Spleen (tissue), 11 donors: Measurements from ENCODE around the gene MASP1. TPM values are rescaled to one million over a fixed set of nuclear protein-coding genes. Genes with fewer than 3 reads are reported as not detected.

Experiments used
- DNase-seq: peaks from one replicate; pipeline ENCODE4 v3.0.0-alpha.2; 2020
- H3K27ac ChIP-seq, 8 donors: fragments of 200-600 bp; sonication (generic) in 7 of 8; 1 replicate in 4 of 8; 2 replicates in 4 of 8; pipeline versions ENCODE4 v1.5.0 to v1.8.0; 2016 to 2021; ENCODE audit warnings: inconsistent platforms in 4 of 8, mild to moderate bottlenecking in 4 of 8, moderate library complexity in 1 of 8
- H3K27me3 ChIP-seq, 7 donors: fragments of 200-600 bp; sonication (generic) in 6 of 7; replicated peaks in 1 of 7; 1 replicate in 4 of 7; 2 replicates in 3 of 7; pipeline versions ENCODE4 v1.5.0 to v1.8.0; 2016 to 2021; ENCODE audit warnings: inconsistent platforms in 3 of 7, mild to moderate bottlenecking in 1 of 7
- H3K36me3 ChIP-seq, 6 donors: fragments of 200-600 bp; sonication (generic) in 5 of 6; 1 replicate in 4 of 6; 2 replicates in 2 of 6; pipeline versions ENCODE4 v1.5.0 to v1.8.0; 2016 to 2021; ENCODE audit warnings: inconsistent platforms in 2 of 6
- H3K4me1 ChIP-seq, 6 donors: fragments of 200-600 bp; sonication (generic) in 5 of 6; 1 replicate in 3 of 6; 2 replicates in 3 of 6; pipeline versions ENCODE4 v1.5.0 to v1.8.0; 2016 to 2021; ENCODE audit warnings: inconsistent platforms in 3 of 6
- H3K4me3 ChIP-seq, 8 donors: fragments of 200-600 bp; sonication (generic) in 7 of 8; 1 replicate in 4 of 8; 2 replicates in 4 of 8; pipeline versions ENCODE4 v1.5.0 to v1.8.0; 2016 to 2021; ENCODE audit warnings: inconsistent platforms in 4 of 8, mild to moderate bottlenecking in 4 of 8, moderate library complexity in 2 of 8
- H3K9me3 ChIP-seq, 8 donors: fragments of 200-600 bp; sonication (generic) in 7 of 8; 1 replicate in 4 of 8; 2 replicates in 4 of 8; pipeline versions ENCODE4 v1.5.0 to v1.8.0; 2016 to 2021; ENCODE audit warnings: inconsistent platforms in 4 of 8
- POLR2A ChIP-seq, 3 donors: fragments of 450-650 bp; IDR thresholded peaks; one replicate each; pipeline ENCODE4 v1.5.1; 2017; ENCODE audit warnings: antibody characterized with exemption in 3 of 3, mild to moderate bottlenecking in 1 of 3
- POLR2AphosphoS5 ChIP-seq, 3 donors: sonication (generic); formaldehyde crosslinking; IDR thresholded peaks; one replicate each; pipeline ENCODE4 v1.5.1; 2017; ENCODE audit warnings: antibody characterized with exemption in 3 of 3
- WGBS, 5 donors: extraction: QIAGEN DNeasy Blood & Tissue Kit in 3 of 5; methylation state at CpG; one replicate each; pipeline versions ENCODE4 v1.1.5 to v1.1.7; 2013 to 2018; 5-methylcytosine and 5-hydroxymethylcytosine counted together
- intact Hi-C: fragments of 100-400 bp; cut with DNase I; formaldehyde crosslinking; loops from one replicate; pipeline ENCODE4 v1.15.0; 2023; ENCODE audit warnings: low total_unique reads
- polyA plus RNA-seq, 3 donors: library from polyadenylated mRNA; stranded (reverse); fragments of 200-250 nt; gene quantifications; one replicate each; pipeline ENCODE4 v1.2.1, GENCODE V29; 2013
- total RNA-seq, 7 donors: library from RNA; depleted of rRNA in 3 of 7; stranded (reverse); fragments of >200 nt in 3 of 7; fragmentation: NEBNext Ultra II Directional in 4 of 7; extraction: Animal tissue kit (Norgen Biotek cat#: 25700) in 4 of 7; gene quantifications; one replicate each; pipeline versions ENCODE4 v1.1.0 to v1.2.1, GENCODE V29; 2016 to 2021
- TF ChIP-seq, protein P1 (sequence below), 11 experiments: fragments of 200-600 bp in 7 of 11; fragments of 450-650 bp in 4 of 11; sonication (generic) in 4 of 11; IDR thresholded peaks in 8 of 11; conservative IDR thresholded peaks in 3 of 11; 1 replicate in 7 of 11; 2 replicates in 4 of 11; pipeline versions ENCODE4 v1.4.0 to v1.8.0; 2016 to 2021; ENCODE audit warnings: antibody characterized with exemption in 11 of 11, inconsistent platforms in 4 of 11, mild to moderate bottlenecking in 1 of 11
- donor health status: healthy with polysubstance abuse.
- donor health status: DM: no; HTN: no; CAD: no; lungs with moderate emphysema.
- donor health status: DM: no; HTN: no; CAD: no.
- donor health status: Bipolar disorder and iron deficiency.
- donor health status: healthy.
- donor health status: DM: no; HTN: no; CAD: no.
- donor health status: DM: yes; HTN: yes; CAD: no.

MASP1 gene
- total and polyA plus RNA-seq, 10 donors, result 0.05 to 1.9 (median 0.39) TPM; not detected in 2

DNA sequence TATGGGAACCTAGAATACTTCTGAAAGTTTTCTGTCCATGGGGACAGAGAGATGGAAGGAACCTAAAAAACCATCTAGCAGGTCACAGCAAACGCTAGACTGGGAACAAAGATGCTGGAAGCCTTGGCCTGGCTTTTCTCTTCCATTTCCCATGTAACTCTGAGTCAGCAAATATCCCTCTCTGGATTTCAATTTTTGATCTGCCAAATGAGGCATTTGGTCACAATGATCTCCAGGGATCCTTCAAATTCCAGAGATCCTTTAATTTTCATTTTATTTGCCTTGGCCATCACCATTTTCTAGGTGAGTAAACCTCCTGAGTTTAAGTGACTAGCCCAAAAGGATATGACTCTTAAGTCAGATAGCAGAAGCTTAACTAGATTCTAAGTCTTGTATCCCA lies 54.6 kb downstream of the MASP1 start:
- H3K9me3 ChIP-seq, result peaks cover 0 to 8% (median 0%) of the 10 kb centered on the region in 8 donors
- 87 to 100% (median 93%) methylated on average over 1 of the region's 1 CpG for WGBS, 5 donors
- H3K4me1 ChIP-seq, result no peaks in the 10 kb centered on the region
- peaks cover 0 to 6% (median 0%) of the 10 kb centered on the region in 7 donors for H3K27me3 ChIP-seq
- no peak for DNase-seq
- TF ChIP-seq POLR2AphosphoS5 (IDR thresholded peaks at IDR 0.05) (no peak), POLR2A (IDR thresholded peaks at IDR 0.05) (no peak)
- TF ChIP-seq, protein P1, sequence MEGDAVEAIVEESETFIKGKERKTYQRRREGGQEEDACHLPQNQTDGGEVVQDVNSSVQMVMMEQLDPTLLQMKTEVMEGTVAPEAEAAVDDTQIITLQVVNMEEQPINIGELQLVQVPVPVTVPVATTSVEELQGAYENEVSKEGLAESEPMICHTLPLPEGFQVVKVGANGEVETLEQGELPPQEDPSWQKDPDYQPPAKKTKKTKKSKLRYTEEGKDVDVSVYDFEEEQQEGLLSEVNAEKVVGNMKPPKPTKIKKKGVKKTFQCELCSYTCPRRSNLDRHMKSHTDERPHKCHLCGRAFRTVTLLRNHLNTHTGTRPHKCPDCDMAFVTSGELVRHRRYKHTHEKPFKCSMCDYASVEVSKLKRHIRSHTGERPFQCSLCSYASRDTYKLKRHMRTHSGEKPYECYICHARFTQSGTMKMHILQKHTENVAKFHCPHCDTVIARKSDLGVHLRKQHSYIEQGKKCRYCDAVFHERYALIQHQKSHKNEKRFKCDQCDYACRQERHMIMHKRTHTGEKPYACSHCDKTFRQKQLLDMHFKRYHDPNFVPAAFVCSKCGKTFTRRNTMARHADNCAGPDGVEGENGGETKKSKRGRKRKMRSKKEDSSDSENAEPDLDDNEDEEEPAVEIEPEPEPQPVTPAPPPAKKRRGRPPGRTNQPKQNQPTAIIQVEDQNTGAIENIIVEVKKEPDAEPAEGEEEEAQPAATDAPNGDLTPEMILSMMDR (IDR thresholded peaks at IDR 0.05 in 8 of 11, conservative IDR thresholded peaks at IDR 0.05 in 3 of 11), result no peak
- no peak overlapping the region for H3K4me3 ChIP-seq
- no peaks in the 10 kb centered on the region for H3K36me3 ChIP-seq
- intact Hi-C loops, result no loop called here
- no peak overlapping the region for H3K27ac ChIP-seq

GRCh38 chr3:187230011-187230410 lies 61.5 kb downstream of the MASP1 start:
- intact Hi-C loops, result no loop called here
- H3K9me3 ChIP-seq, result no peaks in the 10 kb centered on the region
- no peak for DNase-seq

DNA sequence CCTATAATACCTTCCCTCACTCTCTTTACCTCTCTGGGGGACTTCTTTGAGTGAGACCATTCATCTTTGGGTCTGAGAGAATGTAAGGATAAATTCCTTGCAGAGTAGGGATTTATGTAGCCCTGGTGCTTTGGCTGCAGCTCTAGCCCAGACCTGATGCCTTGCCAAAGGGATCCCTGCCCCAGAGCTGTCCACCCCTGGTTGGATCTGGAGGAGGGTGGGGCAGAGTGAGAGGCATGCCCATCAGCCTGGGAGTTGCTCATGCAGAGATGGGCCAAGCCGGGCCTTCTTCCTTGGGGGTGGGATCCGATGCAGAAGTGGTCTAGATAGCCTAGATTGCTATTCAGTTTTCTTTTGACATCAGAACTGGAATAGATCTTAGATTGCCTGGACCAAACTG lies 62.8 kb downstream of the MASP1 start:
- TF ChIP-seq POLR2A (IDR thresholded peaks at IDR 0.05) (no peak), POLR2AphosphoS5 (IDR thresholded peaks at IDR 0.05) (no peak)
- TF ChIP-seq, protein P1 (IDR thresholded peaks at IDR 0.05 in 8 of 11, conservative IDR thresholded peaks at IDR 0.05 in 3 of 11), result no peak
- intact Hi-C loops, result loop anchor here (10.0 kb wide), 1 partner anchor 456 kb away; no protein-coding TSS in a partner anchor

More at GRCh38 chr3:187230011-187230410, 61.5 kb downstream of the MASP1 start:
- H3K4me1 ChIP-seq, result no peaks in the 10 kb centered on the region
- H3K4me3 ChIP-seq, result no peak overlapping the region
- WGBS, 5 donors, result 77 to 100% (median 88%) methylated on average over 1 of the region's 1 CpG
- peaks cover 0 to 59% (median 0%) of the 10 kb centered on the region in 7 donors for H3K27me3 ChIP-seq
- no peak overlapping the region for H3K27ac ChIP-seq
- H3K36me3 ChIP-seq, result no peaks in the 10 kb centered on the region
- TF ChIP-seq POLR2A (IDR thresholded peaks at IDR 0.05) (no peak), POLR2AphosphoS5 (IDR thresholded peaks at IDR 0.05) (no peak)
- TF ChIP-seq, protein P1 (IDR thresholded peaks at IDR 0.05 in 8 of 11, conservative IDR thresholded peaks at IDR 0.05 in 3 of 11), result no peak

GRCh38 chr3:187227658-187228258 lies 63.8 kb downstream of the MASP1 start:
- no peak for DNase-seq
- Histone ChIP-seq H3K27ac (no peak overlapping the region), H3K27me3 (peaks cover 0 to 61% (median 0%) of the 10 kb centered on the region in 7 donors), H3K36me3 (no peaks in the 10 kb centered on the region), H3K4me3 (no peak overlapping the region), H3K4me1 (no peaks in the 10 kb centered on the region), H3K9me3 (no peaks in the 10 kb centered on the region)
- intact Hi-C loops, result loop anchor here (10.0 kb wide), 1 partner anchor 457 kb away; no protein-coding TSS in a partner anchor
- 87 to 91% (median 90%) methylated on average over 7 of the region's 7 CpGs for WGBS, 5 donors
- TF ChIP-seq, protein P1 (IDR thresholded peaks at IDR 0.05 in 8 of 11, conservative IDR thresholded peaks at IDR 0.05 in 3 of 11), result no peak
- TF ChIP-seq POLR2A (IDR thresholded peaks at IDR 0.05), result no peak
- no peak for TF ChIP-seq POLR2AphosphoS5 (IDR thresholded peaks at IDR 0.05)

More for the DNA sequence above, 62.8 kb downstream of the MASP1 start:
- Histone ChIP-seq H3K27me3 (peaks cover 0 to 61% (median 0%) of the 10 kb centered on the region in 7 donors), H3K4me3 (no peak overlapping the region), H3K36me3 (no peaks in the 10 kb centered on the region), H3K27ac (no peak overlapping the region), H3K4me1 (no peaks in the 10 kb centered on the region), H3K9me3 (no peaks in the 10 kb centered on the region)
- WGBS, 5 donors, result 80 to 100% (median 91%) methylated on average over 2 of the region's 2 CpGs
- DNase-seq, result no peak
